Stimulated activated CD8-positive, alpha-beta memory T cell treated with anti-CD3 and anti-CD28 coated beads, Interleukin-12 subunit alpha, Interleukin-12 subunit beta, amount 100 ng/mL, for 4 hours (primary cell): ENCODE results near the gene SLC49A3.

Experiments
- DNase-seq: peaks from one replicate; pipeline ENCODE4 v3.0.0-alpha.2; 2020; ENCODE audit warnings: low read depth

The SLC49A3 gene

GRCh38 chr4:665381-665750 lies 23.6 kb downstream of the SLC49A3 start:
- DNase-seq = no peak

DNA sequence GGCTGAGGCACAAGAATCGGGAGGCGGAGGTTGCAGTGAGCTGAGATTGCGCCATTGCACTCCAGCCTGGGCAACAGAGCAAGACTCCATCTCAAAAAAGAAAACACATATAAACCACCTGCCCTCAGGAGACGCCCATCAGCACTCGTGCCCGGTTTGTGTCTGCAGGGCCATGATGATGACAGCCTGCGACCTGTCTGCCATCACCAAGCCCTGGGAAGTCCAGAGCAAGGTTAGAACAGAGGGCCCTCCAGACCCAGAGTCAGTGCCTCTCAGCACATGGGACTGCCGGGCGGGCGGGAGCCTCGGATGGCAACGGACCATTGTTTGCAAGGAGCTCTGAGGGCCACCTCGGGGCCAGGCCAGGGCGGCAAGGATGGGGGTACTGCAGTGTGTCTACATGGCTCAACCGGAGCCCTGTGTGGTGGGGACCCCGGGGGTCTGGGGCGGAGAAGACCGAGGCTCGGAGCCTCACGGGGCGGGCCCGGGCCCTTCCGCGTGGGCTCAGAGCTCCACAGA lies 24.2 kb downstream of the SLC49A3 start:
- no peak for DNase-seq

DNA sequence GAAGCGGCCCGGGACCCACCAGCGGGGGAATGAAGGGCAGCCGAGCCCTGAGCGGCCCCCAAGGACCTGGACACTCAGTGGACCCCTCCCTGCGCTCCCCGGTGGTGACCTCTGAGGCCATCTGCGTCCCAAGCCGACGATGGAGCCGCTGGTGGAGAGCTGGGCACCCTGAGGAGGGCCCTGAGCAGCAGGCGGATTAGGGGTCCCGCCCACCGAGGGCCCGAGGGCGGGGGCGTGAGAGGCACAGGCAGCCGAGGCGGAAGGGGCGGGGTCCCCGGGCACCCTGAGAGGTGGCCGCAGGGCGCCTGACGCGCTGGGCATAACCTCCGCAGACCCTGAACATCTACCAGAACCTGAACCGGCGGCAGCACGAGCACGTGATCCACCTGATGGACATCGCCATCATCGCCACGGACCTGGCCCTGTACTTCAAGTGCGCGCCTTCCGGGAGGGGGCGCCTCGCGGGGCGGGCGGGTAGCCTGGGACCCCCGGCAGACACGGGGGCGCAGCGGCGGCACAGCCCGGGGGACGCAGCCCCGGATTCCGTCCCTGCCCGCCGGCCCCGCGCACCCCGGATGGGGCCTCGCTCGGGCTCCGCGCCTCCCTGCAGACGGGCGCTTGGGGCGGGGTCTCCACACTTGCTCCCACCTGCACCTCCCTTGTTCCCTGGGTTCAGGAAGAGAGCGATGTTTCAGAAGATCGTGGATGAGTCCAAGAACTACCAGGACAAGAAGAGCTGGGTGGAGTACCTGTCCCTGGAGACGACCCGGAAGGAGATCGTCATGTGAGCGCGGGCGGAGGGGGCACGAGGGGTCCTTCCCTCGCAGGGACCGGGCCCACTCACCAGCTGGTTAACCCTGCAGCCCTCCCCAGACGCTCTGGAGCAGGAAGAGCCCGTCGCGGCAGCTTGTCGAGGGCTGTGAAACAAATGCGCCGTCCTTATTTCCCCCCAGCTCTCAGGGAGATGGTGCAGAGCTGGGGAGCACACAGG lies 25.2 kb downstream of the SLC49A3 start:
- DNase-seq = peak; percentile 71

DNA sequence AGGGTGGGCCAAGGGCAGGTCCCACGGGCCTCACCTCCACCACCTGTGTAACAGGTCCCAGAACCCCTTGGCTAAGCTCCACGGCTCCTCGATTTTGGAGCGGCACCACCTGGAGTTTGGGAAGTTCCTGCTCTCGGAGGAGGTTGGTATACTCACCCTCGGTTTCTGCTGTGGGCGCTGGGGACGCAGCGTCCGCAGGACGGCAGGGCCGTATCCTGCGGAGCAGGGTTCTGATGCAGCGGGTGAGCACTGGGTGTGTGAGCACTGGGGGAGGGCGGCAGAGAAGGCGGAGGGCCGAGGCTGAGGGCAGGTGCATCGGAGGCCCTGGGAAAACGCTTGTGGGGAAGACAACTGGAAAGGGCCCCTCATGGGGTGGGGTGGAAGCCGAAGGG lies 25.9 kb downstream of the SLC49A3 start:
- DNase-seq = no peak

DNA sequence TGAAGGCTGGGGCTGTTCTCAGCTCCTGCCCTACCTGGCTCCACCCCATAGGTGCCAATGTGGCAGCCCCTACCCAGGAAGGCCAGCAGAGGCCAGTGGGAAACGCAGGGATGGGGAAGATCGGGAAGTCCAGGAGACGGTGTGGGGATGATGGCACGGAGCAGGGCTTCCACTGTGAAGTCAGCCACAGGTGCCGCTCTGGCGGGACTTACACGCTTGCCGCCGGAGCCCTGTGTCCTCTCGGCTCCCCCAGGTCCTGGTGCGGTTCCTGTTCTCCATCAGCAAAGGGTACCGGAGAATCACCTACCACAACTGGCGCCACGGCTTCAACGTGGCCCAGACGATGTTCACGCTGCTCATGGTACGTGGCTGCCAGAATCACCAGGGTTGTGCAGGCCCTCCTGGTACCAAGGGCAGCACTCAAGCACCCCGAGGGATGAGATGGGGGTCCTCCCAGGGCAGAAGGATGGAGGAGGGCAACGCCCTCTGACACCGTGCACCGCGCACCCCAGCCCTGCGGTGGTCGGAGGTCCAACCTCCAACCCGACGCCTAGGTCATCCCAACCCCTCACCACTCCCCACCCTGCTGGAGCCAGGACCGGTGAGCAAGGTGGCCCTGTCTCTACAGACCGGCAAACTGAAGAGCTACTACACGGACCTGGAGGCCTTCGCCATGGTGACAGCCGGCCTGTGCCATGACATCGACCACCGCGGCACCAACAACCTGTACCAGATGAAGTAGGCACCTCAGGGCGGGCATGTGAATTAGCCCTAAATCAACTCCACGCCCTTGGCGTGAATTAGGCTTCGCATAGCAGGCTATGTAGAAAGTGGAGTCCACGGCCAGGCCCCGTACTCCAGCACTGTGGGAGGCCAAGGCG lies 26.8 kb downstream of the SLC49A3 start:
- no peak for DNase-seq

- no peak for DNase-seq
Observed at GRCh38 chr4:661231-661630, 27.7 kb downstream of the SLC49A3 start.

GRCh38 chr4:660401-660800 lies 28.6 kb downstream of the SLC49A3 start:
- no peak for DNase-seq

- no peak for DNase-seq
Observed at GRCh38 chr4:659851-660250, 29.1 kb downstream of the SLC49A3 start.

GRCh38 chr4:658681-659667 lies 30.0 kb downstream of the SLC49A3 start:
- DNase-seq = no peak

DNA sequence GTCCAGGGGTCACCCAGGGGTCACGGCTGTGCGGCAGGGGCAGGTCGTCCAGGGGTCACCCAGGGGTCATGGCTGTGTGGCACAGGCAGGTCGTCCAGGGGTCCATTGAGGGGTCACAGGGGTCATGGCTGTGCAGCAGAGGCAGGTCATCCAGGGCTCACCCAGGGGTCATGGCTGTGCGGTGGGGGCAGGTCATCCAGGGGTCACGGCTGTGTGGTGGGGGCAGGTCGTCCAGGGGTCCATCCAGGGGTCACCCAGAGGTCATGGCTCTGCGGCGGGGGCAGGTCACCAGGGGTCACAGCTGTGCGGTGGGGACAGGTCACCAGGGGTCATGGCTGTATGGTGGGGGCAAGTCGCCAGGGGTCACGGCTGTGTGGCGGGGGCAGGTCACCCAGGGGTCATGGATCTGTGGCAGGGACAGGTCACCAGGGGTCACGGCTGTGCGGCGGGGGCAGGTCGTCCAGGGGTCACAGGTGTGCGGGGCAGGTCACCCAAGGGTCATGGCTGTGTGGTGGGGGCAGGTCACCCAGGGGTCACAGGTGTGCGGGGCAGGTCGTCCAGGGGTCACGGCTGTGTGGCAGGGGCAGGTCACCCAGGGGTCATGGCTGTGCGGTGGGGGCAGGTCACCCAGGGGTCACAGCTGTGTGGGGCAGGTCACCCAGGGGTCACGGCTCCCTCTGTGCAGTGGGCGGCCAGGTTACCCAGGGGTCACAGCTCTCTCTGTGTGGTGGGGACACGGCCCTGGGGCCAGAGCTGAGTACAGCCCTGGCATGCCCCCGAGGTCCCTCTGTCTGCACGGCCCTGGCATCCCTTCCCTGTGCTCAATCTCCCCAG lies 30.9 kb downstream of the SLC49A3 start:
- DNase-seq = no peak

DNA sequence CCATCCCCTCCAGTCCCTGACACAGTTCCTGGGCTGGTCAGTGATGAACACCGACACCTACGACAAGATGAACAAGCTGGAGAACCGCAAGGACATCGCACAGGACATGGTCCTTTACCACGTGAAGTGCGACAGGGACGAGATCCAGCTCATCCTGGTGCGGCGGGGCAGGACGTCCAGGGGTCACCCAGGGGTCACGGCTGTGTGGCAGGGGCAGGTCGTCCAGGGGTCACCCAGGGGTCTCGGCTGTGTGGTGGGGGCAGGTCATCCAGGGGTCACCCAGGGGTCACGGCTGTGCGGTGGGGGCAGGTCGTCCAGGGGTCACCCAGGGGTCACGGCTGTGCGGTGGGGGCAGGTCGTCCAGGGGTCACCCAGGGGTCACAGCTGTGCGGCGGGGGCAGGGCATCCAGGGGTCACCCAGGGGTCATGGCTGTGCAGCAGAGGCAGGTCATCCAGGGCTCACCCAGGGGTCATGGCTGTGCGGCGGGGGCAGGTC lies 31.6 kb downstream of the SLC49A3 start:
- no peak for DNase-seq

GRCh38 chr4:656436-657337 lies 32.3 kb downstream of the SLC49A3 start:
- no peak for DNase-seq

DNA sequence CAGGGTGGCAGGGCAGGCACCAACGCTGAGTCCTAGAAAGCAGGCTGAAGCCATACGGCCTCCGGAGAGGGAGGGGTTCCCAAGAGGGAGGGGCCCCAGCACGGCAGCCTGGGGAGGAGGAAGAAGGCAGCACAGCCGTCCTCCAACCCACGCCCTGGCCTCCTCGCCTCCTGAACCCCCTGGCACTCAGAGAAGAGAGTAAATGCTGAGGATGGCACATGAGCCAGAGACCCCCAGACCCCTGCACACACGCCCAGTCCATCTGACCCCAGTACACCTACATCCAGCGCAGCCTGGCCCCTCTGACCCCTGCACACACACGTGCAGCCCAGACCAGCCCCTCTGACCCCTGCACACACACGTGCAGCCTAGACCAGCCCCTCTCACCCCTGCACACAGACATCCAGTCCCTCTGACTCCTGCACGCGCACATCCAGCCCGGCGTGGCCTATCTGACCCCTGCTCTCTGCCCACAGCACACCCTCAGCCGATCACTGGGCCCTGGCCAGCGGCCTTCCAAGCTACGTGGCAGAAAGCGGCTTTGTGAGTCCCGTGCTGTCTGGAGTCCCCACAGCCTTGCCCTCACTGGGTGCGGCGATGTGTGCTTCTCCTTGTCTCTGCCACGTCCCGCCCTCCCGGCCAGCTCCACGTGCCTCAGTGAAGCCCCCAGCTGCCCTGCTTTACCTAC lies 33.3 kb downstream of the SLC49A3 start:
- no peak for DNase-seq

DNA sequence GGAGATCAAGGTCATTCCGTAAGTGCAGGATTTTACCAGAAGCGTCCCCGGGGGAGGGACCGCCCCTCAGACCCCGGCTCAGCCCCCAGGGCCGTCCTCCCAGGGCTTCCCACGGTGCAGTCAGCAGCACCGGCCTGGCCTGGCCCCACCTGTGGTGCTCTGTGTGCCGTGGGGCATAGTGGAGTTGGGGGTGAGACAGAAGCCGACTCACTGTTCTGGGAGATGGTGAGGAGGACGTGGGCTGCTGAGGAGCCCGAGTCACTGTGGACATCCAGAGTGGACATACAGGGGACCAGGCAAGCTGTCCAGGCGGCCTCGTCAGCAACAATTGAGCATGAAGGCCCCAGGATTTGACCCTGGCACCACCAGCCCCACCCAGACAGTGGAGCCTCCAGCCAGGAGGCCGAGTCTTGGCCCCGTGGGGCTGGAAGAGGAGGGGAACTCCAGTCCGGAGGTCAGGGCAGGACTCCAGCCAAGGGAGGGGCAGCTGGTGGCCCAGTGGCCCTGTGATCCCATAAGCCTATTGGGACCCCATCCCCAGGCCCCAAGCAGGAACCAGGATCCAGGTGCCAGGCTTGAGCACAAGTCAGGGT lies 34.0 kb downstream of the SLC49A3 start:
- no peak for DNase-seq

DNA sequence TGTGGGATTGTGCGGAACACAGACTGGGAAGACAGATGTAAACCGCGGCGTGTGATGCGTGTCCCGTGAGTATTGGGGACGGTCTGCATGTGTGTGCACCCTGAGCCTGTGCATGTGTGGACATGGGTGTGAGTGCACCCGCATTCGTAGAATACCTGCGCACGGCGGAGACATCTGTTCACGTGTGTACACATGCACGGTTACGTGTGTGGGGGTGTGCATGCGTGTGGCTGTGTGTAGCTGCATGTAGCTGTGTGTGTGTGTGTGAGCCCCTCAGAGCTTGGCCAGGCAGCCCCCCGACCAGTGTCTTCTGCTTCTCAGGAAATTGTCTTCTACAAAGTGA lies 34.5 kb downstream of the SLC49A3 start:
- DNase-seq = no peak

DNA sequence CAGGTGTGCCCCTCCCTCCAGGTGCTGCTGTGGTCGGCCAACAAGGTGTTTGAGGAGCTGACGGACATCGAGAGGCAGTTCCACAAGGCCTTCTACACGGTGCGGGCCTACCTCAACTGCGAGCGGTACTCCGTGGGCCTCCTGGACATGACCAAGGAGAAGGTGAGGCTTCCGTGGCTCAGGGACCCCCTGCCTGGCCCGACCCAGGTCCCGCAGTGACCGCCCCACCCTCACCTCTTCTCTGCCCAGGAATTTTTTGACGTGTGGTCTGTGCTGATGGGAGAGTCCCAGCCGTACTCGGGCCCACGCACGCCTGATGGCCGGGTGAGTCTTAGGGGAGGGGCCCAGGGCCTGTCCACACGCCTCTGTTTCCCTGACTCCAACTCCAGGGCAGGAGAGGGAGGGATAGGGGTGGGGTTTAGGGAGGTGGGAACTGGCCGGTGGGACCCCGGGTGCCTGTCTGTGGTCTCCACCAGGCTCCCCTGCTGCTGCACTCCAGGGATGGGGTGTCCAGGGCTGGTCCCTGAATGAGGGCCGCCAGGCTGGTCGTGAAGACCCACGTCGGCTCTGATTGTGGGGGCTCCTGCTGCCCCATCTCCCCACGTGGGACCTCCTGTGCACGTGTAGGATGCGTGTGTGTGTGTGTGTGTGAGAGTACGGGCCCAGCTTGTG lies 35.0 kb downstream of the SLC49A3 start:
- no peak for DNase-seq

- DNase-seq = no peak
Observed at GRCh38 chr4:653080-653821, 35.7 kb downstream of the SLC49A3 start.
